Activated CD4-positive, CD25-positive, alpha-beta regulatory T cell treated with anti-CD3 and anti-CD28 coated beads, Interleukin-2, amount 50 U/mL, for 16 hours (primary cell): ENCODE results near the gene TBCK.

ENCODE experiments used
- DNase-seq: peaks from one replicate; pipeline ENCODE4 v3.0.0-alpha.2; 2020; ENCODE audit warnings: low read depth, low spot score

TBCK gene

GRCh38 chr4:106315968-106316772 lies at the start of gene TBCK, which contains the start of gene AIMP1:
TSS of gene TBCK (minus strand) at chr4:106316209. CDS start at chr4:106308960, 7,249 bp downstream.
TSS of gene AIMP1 (plus strand) at chr4:106316550. CDS start at chr4:106325010, 8,460 bp downstream.
- DNase-seq, result peak; percentile 79

GRCh38 chr4:106365613-106366012 lies 49.6 kb upstream of the TBCK start:
- no peak for DNase-seq

- DNase-seq, result no peak
These were observed 48.3 kb upstream of the TBCK start for GRCh38 chr4:106364282-106364681.

GRCh38 chr4:106362086-106362825 lies 46.2 kb upstream of the TBCK start:
- DNase-seq, result no peak

GRCh38 chr4:106358899-106359298 lies 42.9 kb upstream of the TBCK start:
- DNase-seq, result no peak

GRCh38 chr4:106355193-106355592 lies 39.2 kb upstream of the TBCK start:
- DNase-seq, result no peak

- DNase-seq, result no peak
These were observed 37.8 kb upstream of the TBCK start for GRCh38 chr4:106353786-106354185.

- no peak for DNase-seq
These were observed 35.0 kb upstream of the TBCK start for GRCh38 chr4:106351016-106351415.

GRCh38 chr4:106347167-106347566 lies 31.2 kb upstream of the TBCK start:
- DNase-seq, result no peak

GRCh38 chr4:106344647-106344970 lies 28.6 kb upstream of the TBCK start:
- DNase-seq, result no peak

- no peak for DNase-seq
These were observed 28.0 kb upstream of the TBCK start for GRCh38 chr4:106343865-106344646.

- no peak for DNase-seq
These were observed 24.8 kb upstream of the TBCK start for GRCh38 chr4:106340774-106341173.

- DNase-seq, result no peak
These were observed 23.4 kb upstream of the TBCK start for GRCh38 chr4:106339431-106339830.

GRCh38 chr4:106338671-106339070 lies 22.7 kb upstream of the TBCK start:
- no peak for DNase-seq

GRCh38 chr4:106337916-106338315 lies 21.9 kb upstream of the TBCK start:
- DNase-seq, result no peak

- DNase-seq, result no peak
These were observed 20.6 kb upstream of the TBCK start for GRCh38 chr4:106336618-106337017.

GRCh38 chr4:106334741-106335470 lies 18.9 kb upstream of the TBCK start:
- no peak for DNase-seq

- no peak for DNase-seq
These were observed 17.2 kb upstream of the TBCK start for GRCh38 chr4:106333186-106333585.

- no peak for DNase-seq
These were observed 13.1 kb upstream of the TBCK start for GRCh38 chr4:106329041-106329618.

GRCh38 chr4:106325800-106326199 lies 9.8 kb upstream of the TBCK start:
- no peak for DNase-seq

- no peak for DNase-seq
These were observed 7.1 kb upstream of the TBCK start for GRCh38 chr4:106323119-106323518.
